PC-9 (cell line): Measurements from ENCODE around the gene CYP4V2. TPM values are rescaled to one million over a fixed set of nuclear protein-coding genes. Genes with fewer than 3 reads are reported as not detected.

ENCODE experiments used
- BruUV-seq: library from RNA; stranded (reverse); fragments of 400-500 nt; replicated peaks from 2 replicates; lab custom pipeline; 2021; lab: Mats Ljungman, UMichigan
- CTCF ChIA-PET: fragments of 300-600 bp; sonication (Branson Sonifier 250); formaldehyde crosslinking; loops from one replicate; lab custom pipeline; 2022; ENCODE audit warnings: antibody characterized with exemption; lab: Charles Lee
- POLR2A ChIA-PET: fragments of 300-600 bp; sonication (Branson Sonifier 250); formaldehyde crosslinking; loops from one replicate; lab custom pipeline; 2022; ENCODE audit warnings: antibody characterized with exemption; ENCODE audit not compliant: unreplicated experiment; lab: Charles Lee
- DNase-seq, 2 experiments: peaks; one replicate each; pipeline versions ENCODE4 v3.0.0 to v3.0.0-alpha.2; 2015 to 2022; ENCODE audit warnings: mixed read lengths in 1 of 2
- H2AFZ ChIP-seq: fragments of 200-600 bp; sonication (generic); 2 replicates; pipeline ENCODE4 v1.8.1; 2017; ENCODE audit warnings: antibody characterized with exemption
- H3F3A ChIP-seq: fragments of 200-600 bp; sonication (generic); 2 replicates; pipeline ENCODE4 v1.8.1; 2017; ENCODE audit warnings: antibody characterized with exemption, mild to moderate bottlenecking, low read depth; ENCODE audit not compliant: insufficient read depth
- H3K27ac ChIP-seq: fragments of 200-600 bp; sonication (generic); 2 replicates; pipeline ENCODE4 v1.6.1; 2016; ENCODE audit warnings: mixed run types
- H3K27me3 ChIP-seq: fragments of 200-600 bp; sonication (generic); 2 replicates; pipeline ENCODE4 v1.6.1; 2016; ENCODE audit warnings: low read depth, mixed run types; ENCODE audit not compliant: insufficient read depth
- H3K36me3 ChIP-seq: fragments of 200-600 bp; sonication (generic); 2 replicates; pipeline ENCODE4 v1.6.1; 2016; ENCODE audit warnings: low read depth, mixed run types
- H3K4me1 ChIP-seq: fragments of 200-600 bp; sonication (generic); replicated peaks from 2 replicates; pipeline ENCODE4 v1.6.1; 2016; ENCODE audit warnings: mixed run types; ENCODE audit not compliant: insufficient read depth
- H3K4me2 ChIP-seq: fragments of 200-600 bp; sonication (generic); 2 replicates; pipeline ENCODE4 v1.6.1; 2017; ENCODE audit warnings: mixed run types
- H3K4me3 ChIP-seq: fragments of 200-600 bp; sonication (generic); 2 replicates; pipeline ENCODE4 v1.6.1; 2016; ENCODE audit warnings: mixed run types
- H3K79me2 ChIP-seq: fragments of 200-600 bp; sonication (generic); 2 replicates; pipeline ENCODE4 v1.6.1; 2017; ENCODE audit warnings: low read depth, mixed run types
- H3K9me2 ChIP-seq: fragments of 200-600 bp; sonication (generic); 2 replicates; pipeline ENCODE4 v1.8.1; 2017; ENCODE audit warnings: mild to moderate bottlenecking; ENCODE audit not compliant: insufficient read depth
- H3K9me3 ChIP-seq: fragments of 200-600 bp; sonication (generic); 2 replicates; pipeline ENCODE4 v1.8.1; 2016; ENCODE audit warnings: low read depth; ENCODE audit not compliant: insufficient read depth
- H4K20me1 ChIP-seq: fragments of 200-600 bp; sonication (generic); 2 replicates; pipeline ENCODE4 v1.8.1; 2017; ENCODE audit not compliant: insufficient read depth
- EZH2 ChIP-seq: fragments of 200-600 bp; sonication (generic); IDR thresholded peaks from 2 replicates; pipeline ENCODE4 v1.8.0; 2017; ENCODE audit warnings: antibody characterized with exemption, low read depth
- intact Hi-C: fragments of 100-400 bp; cut with micrococcal nuclease; formaldehyde crosslinking; loops from one replicate; pipeline ENCODE4 v1.10.0; 2022; ENCODE audit not compliant: unreplicated experiment
- total RNA-seq: library from RNA; stranded (reverse); gene quantifications from 2 replicates; pipeline ENCODE4 v1.2.3, GENCODE V29; 2021
- TF ChIP-seq, protein P1 (sequence below): fragments of 200-600 bp; sonication (generic); conservative IDR thresholded peaks from 2 replicates; pipeline ENCODE4 v1.6.1; 2017; ENCODE audit warnings: mixed run types, antibody characterized with exemption, mild to moderate bottlenecking, moderate library complexity

CYP4V2 gene
- total RNA-seq, 1 experiment from 2014 or later = 12.5 TPM

DNA sequence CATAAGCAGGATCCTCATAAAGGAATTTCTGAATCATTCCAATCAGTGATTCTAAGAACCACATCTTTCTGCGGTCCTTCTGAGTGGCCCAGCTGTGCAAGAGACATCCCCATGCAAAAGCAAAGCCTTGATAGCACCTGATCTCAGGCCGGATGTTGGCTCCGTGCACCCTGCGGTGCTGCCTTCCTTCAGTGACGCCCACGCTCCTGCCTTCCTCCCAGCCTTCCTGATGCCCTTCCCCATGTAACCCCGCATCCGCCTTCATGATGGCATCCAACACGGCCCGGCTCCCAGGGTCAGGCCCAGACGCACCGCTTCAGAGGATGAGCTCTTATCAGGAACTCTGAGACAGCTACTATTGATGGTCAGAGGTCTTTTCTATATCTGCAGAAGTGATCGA is 20.4 kb upstream of the CYP4V2 start:
- no TSS peak for BruUV-seq
- H3K4me1 ChIP-seq = no peaks in the 10 kb centered on the region
- intact Hi-C loops = no loop called here

DNA sequence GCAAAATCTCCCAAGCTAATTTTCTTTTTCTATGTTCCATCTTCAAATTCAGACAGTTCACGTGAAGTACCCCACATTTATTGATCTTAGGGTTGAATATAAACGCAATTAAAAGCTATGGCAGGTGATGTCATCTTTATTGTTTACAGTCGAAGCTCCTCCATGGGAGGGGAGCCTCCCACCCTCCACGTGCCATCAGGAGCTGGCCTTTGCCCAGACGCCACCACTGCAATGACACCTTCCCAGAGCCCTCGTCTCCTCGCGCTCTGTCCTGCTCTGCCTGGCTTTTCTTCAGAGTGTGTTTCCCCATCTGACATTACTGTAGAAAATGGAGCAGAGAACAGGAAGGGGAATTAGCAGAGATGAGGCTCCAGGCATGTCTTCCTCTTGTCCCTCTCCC is 18.8 kb upstream of the CYP4V2 start:
- CTCF ChIA-PET = no interaction called here
- no peak overlapping the region for H3K4me3 ChIP-seq
- H3K79me2 ChIP-seq = no peaks in the 10 kb centered on the region
- POLR2A ChIA-PET = no interaction called here
- intact Hi-C loops = no loop called here
- no peaks in the 10 kb centered on the region for H3F3A ChIP-seq
- H3K9me2 ChIP-seq = no peaks in the 10 kb centered on the region
- H3K36me3 ChIP-seq = no peaks in the 10 kb centered on the region
- no peak overlapping the region for H3K27ac ChIP-seq
- H4K20me1 ChIP-seq = no peaks in the 10 kb centered on the region
- no TSS peak for BruUV-seq
- no peak for DNase-seq
- no peak overlapping the region for H2AFZ ChIP-seq
- TF ChIP-seq, protein P1, sequence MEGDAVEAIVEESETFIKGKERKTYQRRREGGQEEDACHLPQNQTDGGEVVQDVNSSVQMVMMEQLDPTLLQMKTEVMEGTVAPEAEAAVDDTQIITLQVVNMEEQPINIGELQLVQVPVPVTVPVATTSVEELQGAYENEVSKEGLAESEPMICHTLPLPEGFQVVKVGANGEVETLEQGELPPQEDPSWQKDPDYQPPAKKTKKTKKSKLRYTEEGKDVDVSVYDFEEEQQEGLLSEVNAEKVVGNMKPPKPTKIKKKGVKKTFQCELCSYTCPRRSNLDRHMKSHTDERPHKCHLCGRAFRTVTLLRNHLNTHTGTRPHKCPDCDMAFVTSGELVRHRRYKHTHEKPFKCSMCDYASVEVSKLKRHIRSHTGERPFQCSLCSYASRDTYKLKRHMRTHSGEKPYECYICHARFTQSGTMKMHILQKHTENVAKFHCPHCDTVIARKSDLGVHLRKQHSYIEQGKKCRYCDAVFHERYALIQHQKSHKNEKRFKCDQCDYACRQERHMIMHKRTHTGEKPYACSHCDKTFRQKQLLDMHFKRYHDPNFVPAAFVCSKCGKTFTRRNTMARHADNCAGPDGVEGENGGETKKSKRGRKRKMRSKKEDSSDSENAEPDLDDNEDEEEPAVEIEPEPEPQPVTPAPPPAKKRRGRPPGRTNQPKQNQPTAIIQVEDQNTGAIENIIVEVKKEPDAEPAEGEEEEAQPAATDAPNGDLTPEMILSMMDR = no peak
- no peak for TF ChIP-seq EZH2
- no peaks in the 10 kb centered on the region for H3K9me3 ChIP-seq
- H3K4me2 ChIP-seq = no peak overlapping the region
- no peaks in the 10 kb centered on the region for H3K4me1 ChIP-seq
- no peaks in the 10 kb centered on the region for H3K27me3 ChIP-seq

More for the DNA sequence above, 20.4 kb upstream of the CYP4V2 start:
- H3K79me2 ChIP-seq = no peaks in the 10 kb centered on the region
- H3F3A ChIP-seq = no peaks in the 10 kb centered on the region
- ChIA-PET CTCF (no interaction called here), POLR2A (no interaction called here)
- H2AFZ ChIP-seq = no peak overlapping the region
- no peaks in the 10 kb centered on the region for H3K36me3 ChIP-seq
- no peaks in the 10 kb centered on the region for H4K20me1 ChIP-seq
- H3K4me2 ChIP-seq = no peak overlapping the region
- no peak overlapping the region for H3K27ac ChIP-seq
- no peaks in the 10 kb centered on the region for H3K27me3 ChIP-seq
- no peaks in the 10 kb centered on the region for H3K9me2 ChIP-seq
- H3K9me3 ChIP-seq = no peaks in the 10 kb centered on the region
- no peak for DNase-seq
- TF ChIP-seq, protein P1 = no peak
- no peak for TF ChIP-seq EZH2
- no peak overlapping the region for H3K4me3 ChIP-seq

DNA sequence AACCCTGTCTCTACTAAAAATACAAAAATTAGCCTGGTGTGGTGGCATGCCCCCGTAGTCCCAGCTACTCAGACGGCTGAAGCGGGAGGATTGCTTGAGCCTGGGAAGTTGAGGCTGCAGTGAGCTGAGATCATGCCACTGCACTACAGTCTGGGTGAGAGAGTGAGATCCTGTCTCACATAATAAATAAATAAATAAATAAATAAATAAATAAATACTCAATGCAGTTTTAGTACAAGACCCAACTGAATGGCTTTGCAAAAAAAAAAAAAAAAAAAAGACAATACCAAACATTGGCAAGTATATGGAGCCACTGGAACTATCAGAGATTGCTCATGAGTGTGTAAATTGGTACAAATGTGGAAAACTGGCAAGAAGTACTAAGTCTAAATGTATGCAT is 3.3 kb upstream of the CYP4V2 start:
- Histone ChIP-seq H3K9me2 (no peaks in the 10 kb centered on the region), H2AFZ (no peak overlapping the region), H3K79me2 (no peaks in the 10 kb centered on the region), H3K4me2 (no peak overlapping the region), H3K4me1 (peaks cover 8% of the 10 kb centered on the region), H4K20me1 (no peaks in the 10 kb centered on the region), H3K36me3 (no peaks in the 10 kb centered on the region), H3K27ac (no peak overlapping the region), H3K27me3 (no peaks in the 10 kb centered on the region), H3F3A (no peaks in the 10 kb centered on the region), H3K4me3 (no peak overlapping the region), H3K9me3 (no peaks in the 10 kb centered on the region)
- DNase-seq = no peak
- intact Hi-C loops = no loop called here
- POLR2A ChIA-PET = no interaction called here
- TF ChIP-seq, protein P1 = no peak
- TF ChIP-seq EZH2 = no peak
- BruUV-seq = no TSS peak
- CTCF ChIA-PET = no interaction called here
